Mammary epithelial cell (primary cell): ENCODE data around the gene MBNL2.

Experiments used
- CTCF ChIP-seq, 2 donors: IDR thresholded peaks in 1 of 2; conservative IDR thresholded peaks in 1 of 2; 2 replicates each; pipeline ENCODE4 v1.5.1; 2011 to 2012; ENCODE audit warnings: inconsistent platforms in 2 of 2, low read length in 2 of 2, mild to moderate bottlenecking in 2 of 2, control low read depth in 1 of 2, low read depth in 1 of 2; ENCODE audit not compliant: insufficient read depth in 1 of 2; ENCODE audit errors: extremely low read depth in 1 of 2
- EZH2 ChIP-seq: IDR thresholded peaks from 2 replicates; pipeline ENCODE4 v1.6.1; 2012; ENCODE audit warnings: low read length, inconsistent platforms, borderline replicate concordance

- TF ChIP-seq CTCF (conservative IDR thresholded peaks at IDR 0.05 in 1 of 2, IDR thresholded peaks at IDR 0.05 in 1 of 2; ENCODE audit: extremely low read depth in 1 of 2, insufficient read depth in 1 of 2, low read depth in 1 of 2, low read length in 2 of 2) (no peak), EZH2 (no peak)
These were observed 15.3 kb downstream of the MBNL2 start for GRCh38 chr13:97237388-97237787.
